PC-3 (cell line): Measurements from ENCODE around the gene SAXO2. TPM values are rescaled to one million over a fixed set of nuclear protein-coding genes. Genes with fewer than 3 reads are reported as not detected.
"Not testable (repeated sequence)": the region's sequence is repeated elsewhere in the genome, so short reads cannot be mapped to it uniquely, and the experiment has no call there.

Source experiments
- ATAC-seq: fragments of 200-7000 bp; cut with Tn5 transposase; 2 replicates; pipeline ENCODE4 v1.9.1; 2020; ENCODE audit warnings: mild to moderate bottlenecking, moderate library complexity
- BruUV-seq: library from RNA; stranded (reverse); fragments of 400-500 nt; replicated peaks from 2 replicates; lab custom pipeline; 2021; lab: Mats Ljungman, UMichigan
- CTCF ChIA-PET: fragments of 300-600 bp; sonication (Branson Sonifier 250); formaldehyde crosslinking; loops from one replicate; lab custom pipeline; 2022; ENCODE audit warnings: antibody characterized with exemption; lab: Charles Lee
- POLR2A ChIA-PET: fragments of 300-600 bp; sonication (Branson Sonifier 250); formaldehyde crosslinking; loops from one replicate; lab custom pipeline; 2022; ENCODE audit warnings: antibody characterized with exemption; ENCODE audit not compliant: unreplicated experiment; lab: Charles Lee
- DNase-seq: peaks from one replicate; pipeline ENCODE4 v3.0.0-alpha.2; 2015
- H2AFZ ChIP-seq: fragments of 300-600 bp; sonication (generic); 2 replicates; pipeline ENCODE4 v1.6.0; 2016; ENCODE audit warnings: antibody characterized with exemption, low read length
- H3F3A ChIP-seq: fragments of 300-600 bp; sonication (generic); one replicate; pipeline ENCODE4 v1.6.0; 2017; ENCODE audit warnings: antibody characterized with exemption, low read length, control low read depth, mild to moderate bottlenecking; ENCODE audit not compliant: unreplicated experiment
- H3K27ac ChIP-seq: fragments of 300-600 bp; sonication (generic); 2 replicates; pipeline ENCODE4 v1.5.1; 2016; ENCODE audit warnings: mild to moderate bottlenecking, low read length
- H3K27me3 ChIP-seq: fragments of 300-600 bp; sonication (generic); 2 replicates; pipeline ENCODE4 v1.6.1; 2016; ENCODE audit warnings: low read length, mixed read lengths
- H3K36me3 ChIP-seq: fragments of 300-600 bp; sonication (generic); 2 replicates; pipeline ENCODE4 v1.6.1; 2016; ENCODE audit warnings: low read depth, mixed run types, low read length, mixed read lengths
- H3K4me1 ChIP-seq: fragments of 300-600 bp; sonication (generic); 2 replicates; pipeline ENCODE4 v1.5.1; 2016; ENCODE audit warnings: low read length; ENCODE audit not compliant: insufficient read depth
- H3K4me2 ChIP-seq: fragments of 300-600 bp; sonication (generic); 2 replicates; pipeline ENCODE4 v1.6.0; 2016; ENCODE audit warnings: low read length
- H3K4me3 ChIP-seq: fragments of 300-600 bp; sonication (generic); 2 replicates; pipeline ENCODE4 v1.5.1; 2016; ENCODE audit warnings: mild to moderate bottlenecking, low read length, mixed read lengths
- H3K79me2 ChIP-seq: fragments of 300-600 bp; sonication (generic); 2 replicates; pipeline ENCODE4 v1.6.1; 2017; ENCODE audit warnings: low read length, mixed read lengths
- H3K9ac ChIP-seq: fragments of 300-600 bp; sonication (generic); 2 replicates; pipeline ENCODE4 v1.6.0; 2016; ENCODE audit warnings: mild to moderate bottlenecking, low read length
- H3K9me2 ChIP-seq: fragments of 300-600 bp; sonication (generic); replicated peaks from 2 replicates; pipeline ENCODE4 v1.6.1; 2016; ENCODE audit warnings: mixed run types, low read length, mixed read lengths
- H3K9me3 ChIP-seq: fragments of 300-600 bp; sonication (generic); 2 replicates; pipeline ENCODE4 v1.6.1; 2016; ENCODE audit warnings: low read length, mixed read lengths
- H4K20me1 ChIP-seq: fragments of 300-600 bp; sonication (generic); 2 replicates; pipeline ENCODE4 v1.6.1; 2016; ENCODE audit warnings: low read length, mixed read lengths
- CTCF ChIP-seq: fragments of 300-600 bp; sonication (generic); conservative IDR thresholded peaks from 2 replicates; pipeline ENCODE4 v1.5.1; 2017; ENCODE audit warnings: antibody characterized with exemption, low read depth, mild to moderate bottlenecking, low read length
- EZH2 ChIP-seq: fragments of 300-600 bp; sonication (generic); IDR thresholded peaks from one replicate; pipeline ENCODE4 v1.6.1; 2017; ENCODE audit warnings: antibody characterized with exemption, mild to moderate bottlenecking, low read length; ENCODE audit not compliant: unreplicated experiment
- EZH2phosphoT487 ChIP-seq: fragments of 300-600 bp; sonication (generic); IDR thresholded peaks from 2 replicates; pipeline ENCODE4 v1.6.1; 2018; ENCODE audit warnings: mild to moderate bottlenecking, antibody characterized with exemption, low read length, borderline replicate concordance
- intact Hi-C: fragments of 100-400 bp; cut with micrococcal nuclease; formaldehyde crosslinking; loops from 2 replicates; pipeline ENCODE4 v1.9.0; 2023
- total RNA-seq: library from RNA; depleted of rRNA; stranded (reverse); fragments of >200 nt; gene quantifications from 2 replicates; pipeline ENCODE4 v1.2.3, GENCODE V29; 2014

Gene SAXO2
- total RNA-seq, 1 experiment from 2014 or later: 3.7 TPM

DNA sequence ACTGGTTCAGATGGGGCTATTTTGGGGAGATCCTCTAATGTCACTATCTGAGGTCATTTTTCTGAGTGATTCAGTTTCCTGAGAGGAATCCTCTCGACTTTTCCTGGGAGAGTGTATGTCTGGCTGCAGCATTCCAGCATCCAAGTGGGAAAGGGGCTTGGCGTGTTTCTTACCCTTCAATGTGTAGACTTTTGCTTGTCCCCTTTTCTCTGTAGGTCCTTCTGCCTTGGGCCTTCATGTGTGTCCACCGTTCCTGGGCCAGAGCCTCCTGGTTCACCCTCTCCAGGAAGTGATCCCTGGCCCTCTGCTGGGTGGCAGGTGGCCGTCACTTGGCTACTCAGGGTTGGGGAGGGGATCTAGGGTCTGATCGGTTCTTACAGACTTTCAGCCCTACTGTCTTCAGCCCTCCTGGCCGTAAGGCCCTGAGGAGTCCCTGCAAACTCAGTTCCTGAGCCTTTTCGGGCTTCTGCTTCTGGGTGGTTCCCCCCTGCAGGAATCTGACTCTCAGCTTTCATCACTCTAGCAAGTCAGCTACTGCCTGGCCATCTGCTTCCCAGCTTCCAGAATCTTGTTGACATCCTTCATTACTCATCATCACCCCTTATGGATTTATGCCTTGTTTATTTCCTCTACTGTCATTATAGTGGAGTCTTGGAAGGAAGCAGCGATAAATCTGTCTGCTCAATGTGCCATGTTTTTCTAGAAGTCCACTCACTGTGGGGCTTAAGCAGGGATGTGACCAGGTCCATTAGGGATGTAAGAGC lies 50.1 kb downstream of the SAXO2 start:
- H3K9ac ChIP-seq: no peak overlapping the region
- no peak overlapping the region for H2AFZ ChIP-seq
- no TSS peak for BruUV-seq
- no peaks in the 10 kb centered on the region for H3K9me3 ChIP-seq
- intact Hi-C loops: no loop called here
- H4K20me1 ChIP-seq: no peaks in the 10 kb centered on the region
- H3K4me2 ChIP-seq: no peak overlapping the region
- no peak overlapping the region for H3K27ac ChIP-seq
- POLR2A ChIA-PET: no interaction called here
- TF ChIP-seq CTCF (no peak), EZH2phosphoT487 (no peak), EZH2 (no peak)
- no peaks in the 10 kb centered on the region for H3K27me3 ChIP-seq
- no peaks in the 10 kb centered on the region for H3F3A ChIP-seq
- H3K79me2 ChIP-seq: no peaks in the 10 kb centered on the region
- CTCF ChIA-PET: no interaction called here
- H3K4me1 ChIP-seq: no peaks in the 10 kb centered on the region
- no peak for DNase-seq
- H3K4me3 ChIP-seq: no peak overlapping the region
- ATAC-seq: peak; percentile 43
- no peaks in the 10 kb centered on the region for H3K36me3 ChIP-seq
- no peaks in the 10 kb centered on the region for H3K9me2 ChIP-seq

GRCh38 chr15:82313446-82313845 lies 50.8 kb downstream of the SAXO2 start:
- DNase-seq (no peak), ATAC-seq (no peak)
- H3K4me2 ChIP-seq: no peak overlapping the region
- TF ChIP-seq EZH2 (no peak), EZH2phosphoT487 (no peak), CTCF (no peak)
- intact Hi-C loops: no loop called here
- H3K4me1 ChIP-seq: no peaks in the 10 kb centered on the region
- H3F3A ChIP-seq: no peaks in the 10 kb centered on the region
- no peak overlapping the region for H3K27ac ChIP-seq
- H3K9ac ChIP-seq: no peak overlapping the region
- no peaks in the 10 kb centered on the region for H3K27me3 ChIP-seq
- H3K4me3 ChIP-seq: no peak overlapping the region
- CTCF ChIA-PET: no interaction called here
- H3K79me2 ChIP-seq: no peaks in the 10 kb centered on the region
- BruUV-seq: no TSS peak
- no peaks in the 10 kb centered on the region for H3K9me2 ChIP-seq
- no peak overlapping the region for H2AFZ ChIP-seq
- no peaks in the 10 kb centered on the region for H4K20me1 ChIP-seq
- no peaks in the 10 kb centered on the region for H3K9me3 ChIP-seq
- POLR2A ChIA-PET: no interaction called here
- H3K36me3 ChIP-seq: no peaks in the 10 kb centered on the region

DNA sequence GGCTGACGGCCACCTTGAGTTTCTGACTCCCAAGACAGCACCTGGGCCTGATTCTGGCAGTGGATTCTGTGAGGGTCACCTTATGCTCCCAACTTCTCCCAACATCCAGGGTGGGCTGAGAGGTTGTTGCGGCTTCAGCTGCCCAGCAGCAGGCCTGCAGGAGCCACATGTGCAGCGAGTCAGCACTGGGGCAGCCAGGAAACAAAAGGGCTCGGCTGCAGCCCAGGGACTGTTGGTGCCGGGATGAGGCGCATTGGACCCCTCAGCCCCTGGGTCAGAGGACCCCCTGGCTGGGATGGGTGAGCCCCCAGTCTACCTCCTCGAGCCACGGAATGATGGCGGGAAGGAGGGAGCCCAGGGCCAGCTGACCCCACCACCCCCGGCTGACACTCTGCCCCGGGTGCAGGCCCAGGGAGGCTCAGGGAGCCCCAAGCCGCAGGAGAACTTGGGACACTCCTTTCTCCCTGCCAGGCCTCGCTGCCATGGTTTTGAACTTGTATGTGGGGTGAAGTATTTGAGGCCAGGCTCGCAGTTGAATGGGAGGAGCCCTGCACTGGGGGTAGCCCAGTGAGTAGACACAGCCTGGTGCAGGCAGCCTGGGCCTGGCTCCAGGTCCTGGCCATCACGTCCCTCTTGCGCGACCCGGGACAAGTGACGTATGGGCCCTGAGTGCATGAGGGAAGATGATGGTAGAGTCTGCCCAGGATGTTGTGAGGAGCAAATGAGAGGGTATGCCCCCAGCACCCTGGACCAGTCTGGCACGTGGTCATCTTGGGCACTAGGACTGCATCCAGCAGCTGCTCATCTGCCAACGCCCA lies 51.5 kb downstream of the SAXO2 start:
- H3K4me2 ChIP-seq, CTCF ChIA-PET, H3K9me2 ChIP-seq, H3K36me3 ChIP-seq, POLR2A ChIA-PET, DNase-seq, H3K9me3 ChIP-seq, H3K27ac ChIP-seq, H3K27me3 ChIP-seq, H3K4me3 ChIP-seq, ATAC-seq, H2AFZ ChIP-seq, intact Hi-C loops, H3K79me2 ChIP-seq, H3K4me1 ChIP-seq, H3K9ac ChIP-seq, H3F3A ChIP-seq, BruUV-seq, H4K20me1 ChIP-seq: not testable (repeated sequence)
